Measurements from ENCODE around the gene GLIS2.
A peak's percentile ranks its signal among the peaks of the same experiment; 100 is the strongest.

GLIS2 gene

GRCh38 chr16:4315186-4316107 is at the start of gene GLIS2:
GLIS2 (plus strand) TSS chr16:4316067; CDS start chr16:4332281, 16,214 bp downstream.
- peak; percentile 85 for DNase-seq (ENCODE audit: low read depth)
- TF ChIP-seq CTCF (IDR thresholded peaks at IDR 0.05; ENCODE audit: low read length, missing control alignments), result no peak
- H3K4me3 ChIP-seq (replicated peaks; ENCODE audit: low read depth, low read length), result peak within 1 kb of the TSS; percentile 72

- H3K4me3 ChIP-seq (replicated peaks; ENCODE audit: low read depth, low read length), result no peak overlapping the region
- peak; percentile 28 for DNase-seq (ENCODE audit: low read depth)
- TF ChIP-seq CTCF (IDR thresholded peaks at IDR 0.05; ENCODE audit: low read length, missing control alignments), result no peak
These were observed 49.5 kb upstream of the GLIS2 start for GRCh38 chr16:4266372-4266771.

- DNase-seq (ENCODE audit: low read depth), result no peak
- TF ChIP-seq CTCF (IDR thresholded peaks at IDR 0.05; ENCODE audit: low read length, missing control alignments), result no peak
- H3K4me3 ChIP-seq (replicated peaks; ENCODE audit: low read depth, low read length), result no peak overlapping the region
These were observed 45.8 kb upstream of the GLIS2 start for GRCh38 chr16:4270091-4270490.

GRCh38 chr16:4270595-4270994 is 45.3 kb upstream of the GLIS2 start:
- TF ChIP-seq CTCF (IDR thresholded peaks at IDR 0.05; ENCODE audit: low read length, missing control alignments), result no peak
- no peak for DNase-seq (ENCODE audit: low read depth)
- no peak overlapping the region for H3K4me3 ChIP-seq (replicated peaks; ENCODE audit: low read depth, low read length)

- TF ChIP-seq CTCF (IDR thresholded peaks at IDR 0.05; ENCODE audit: low read length, missing control alignments), result no peak
- H3K4me3 ChIP-seq (replicated peaks; ENCODE audit: low read depth, low read length), result peak overlapping the region; percentile 83
- DNase-seq (ENCODE audit: low read depth), result peak; percentile 91
These were observed 44.4 kb upstream of the GLIS2 start for GRCh38 chr16:4271176-4272113.

GRCh38 chr16:4272114-4272956 is 43.5 kb upstream of the GLIS2 start:
- TF ChIP-seq CTCF (IDR thresholded peaks at IDR 0.05; ENCODE audit: low read length, missing control alignments), result no peak
- H3K4me3 ChIP-seq (replicated peaks; ENCODE audit: low read depth, low read length), result peak overlapping the region; percentile 83
- DNase-seq (ENCODE audit: low read depth), result no peak
